ENCODE results near the gene PTPN4. TPM values are rescaled to one million over a fixed set of nuclear protein-coding genes. Genes with fewer than 3 reads are reported as not detected.

PTPN4 gene
- total and polyA plus RNA-seq, 2 donors (not counting 3 experiments of a cell fraction or from before 2014, with no cell fraction given), result 6.8 to 29.6 TPM

- no peak for FAIRE-seq
These were observed 22.7 kb downstream of the PTPN4 start for GRCh38 chr2:119782308-119783027.

GRCh38 chr2:119784876-119785275 lies 25.2 kb downstream of the PTPN4 start:
- H3K79me2 ChIP-seq (ENCODE audit: control insufficient read depth, insufficient read depth, low read length), result peaks cover 9% of the 10 kb centered on the region
- no peak overlapping the region for H3K9ac ChIP-seq (replicated peaks; ENCODE audit: extremely low read depth, insufficient read depth, low read length)
- FAIRE-seq (no peak), DNase-seq (ENCODE audit: low read depth, low spot score) (no peak)
- H2AFZ ChIP-seq (ENCODE audit: low read depth, low read length), result no peak overlapping the region
- intact Hi-C loops (cut with micrococcal nuclease), result no loop called here
- H3K27ac ChIP-seq (ENCODE audit: insufficient read depth, low read depth, low read length), result no peak overlapping the region
- ChIA-PET POLR2A (no interaction called here), CTCF (interaction anchor here (1.0 kb wide), 1 partner anchor 39 kb away, joined by 4 read pairs; no protein-coding TSS in a partner anchor)
- H3K36me3 ChIP-seq (ENCODE audit: control insufficient read depth in 2 of 2, extremely low read depth in 1 of 2, insufficient read depth in 2 of 2, low read length in 2 of 2), result no peaks in the 10 kb centered on the region
- H3K4me1 ChIP-seq (ENCODE audit: control insufficient read depth, extremely low read depth, insufficient read depth, low read length), result no peaks in the 10 kb centered on the region
- H3K27me3 ChIP-seq (ENCODE audit: control insufficient read depth in 2 of 2, insufficient read depth in 2 of 2, low read length in 2 of 2), result no peaks in the 10 kb centered on the region
- no peaks in the 10 kb centered on the region for H3K9me1 ChIP-seq (replicated peaks; ENCODE audit: control insufficient read depth, extremely low read depth, insufficient read depth, low read length)
- no peaks in the 10 kb centered on the region for H3K9me3 ChIP-seq (replicated peaks; ENCODE audit: control insufficient read depth, insufficient read depth, low read length)
- dilution Hi-C loops (cut with MboI; ENCODE audit: extremely low pct_ligation_motif_present, low sequenced_read_pairs), result no loop called here
- no peak overlapping the region for H3K4me3 ChIP-seq (replicated peaks in 1 of 3; ENCODE audit: insufficient read depth in 1 of 3, low read depth in 1 of 3, low read length in 3 of 3)
- H3K4me2 ChIP-seq (ENCODE audit: insufficient read depth, low read length), result no peak overlapping the region
- no peaks in the 10 kb centered on the region for H4K20me1 ChIP-seq (replicated peaks; ENCODE audit: control insufficient read depth, extremely low read depth, insufficient read depth, low read length)
- TF ChIP-seq EZH2 (IDR thresholded peaks at IDR 0.05; ENCODE audit: borderline replicate concordance, low read depth, low read length, severe bottlenecking), result no peak
- no peak for TF ChIP-seq POLR2A (IDR thresholded peaks at IDR 0.05; ENCODE audit: low read depth, low read length)
- no peak for TF ChIP-seq MYC (IDR thresholded peaks at IDR 0.05; ENCODE audit: low read depth, low read length)
- TF ChIP-seq CTCF (IDR thresholded peaks at IDR 0.05; ENCODE audit: extremely low read depth in 1 of 2, insufficient read depth in 1 of 2, low read depth in 1 of 2, low read length in 2 of 2), result no peak
- no peak for TF ChIP-seq GATA2 (IDR thresholded peaks at IDR 0.05; ENCODE audit: insufficient read depth, insufficient read length, low read depth, low read length)
- TF ChIP-seq FOS (IDR thresholded peaks at IDR 0.05; ENCODE audit: borderline replicate concordance, insufficient read depth, low read length), result no peak
- no peak for TF ChIP-seq POLR2AphosphoS5 (IDR thresholded peaks at IDR 0.05; ENCODE audit: insufficient read depth, low read depth, low read length)
- no peak for TF ChIP-seq MAX (IDR thresholded peaks at IDR 0.05; ENCODE audit: insufficient read depth, insufficient read length)
- TF ChIP-seq JUN (IDR thresholded peaks at IDR 0.05; ENCODE audit: borderline replicate concordance, insufficient read depth, insufficient read length, low read depth), result no peak
- no TSS peak for BruUV-seq (replicated peaks)

More at GRCh38 chr2:119782308-119783027, 22.7 kb downstream of the PTPN4 start:
- Histone ChIP-seq H3K27me3 (ENCODE audit: control insufficient read depth in 2 of 2, insufficient read depth in 2 of 2, low read length in 2 of 2) (no peaks in the 10 kb centered on the region), H3K4me1 (ENCODE audit: control insufficient read depth, extremely low read depth, insufficient read depth, low read length) (no peaks in the 10 kb centered on the region), H3K79me2 (ENCODE audit: control insufficient read depth, insufficient read depth, low read length) (peaks cover 6% of the 10 kb centered on the region), H2AFZ (ENCODE audit: low read depth, low read length) (no peak overlapping the region), H3K27ac (ENCODE audit: insufficient read depth, low read depth, low read length) (no peak overlapping the region), H3K9me1 (replicated peaks; ENCODE audit: control insufficient read depth, extremely low read depth, insufficient read depth, low read length) (no peaks in the 10 kb centered on the region), H3K4me3 (replicated peaks in 1 of 3; ENCODE audit: insufficient read depth in 1 of 3, low read depth in 1 of 3, low read length in 3 of 3) (no peak overlapping the region), H3K4me2 (ENCODE audit: insufficient read depth, low read length) (no peak overlapping the region), H3K36me3 (ENCODE audit: control insufficient read depth in 2 of 2, extremely low read depth in 1 of 2, insufficient read depth in 2 of 2, low read length in 2 of 2) (no peaks in the 10 kb centered on the region), H4K20me1 (replicated peaks; ENCODE audit: control insufficient read depth, extremely low read depth, insufficient read depth, low read length) (no peaks in the 10 kb centered on the region), H3K9me3 (replicated peaks; ENCODE audit: control insufficient read depth, insufficient read depth, low read length) (no peaks in the 10 kb centered on the region), H3K9ac (replicated peaks; ENCODE audit: extremely low read depth, insufficient read depth, low read length) (no peak overlapping the region)
- TF ChIP-seq GATA2 (IDR thresholded peaks at IDR 0.05; ENCODE audit: insufficient read depth, insufficient read length, low read depth, low read length) (no peak), EZH2 (IDR thresholded peaks at IDR 0.05; ENCODE audit: borderline replicate concordance, low read depth, low read length, severe bottlenecking) (no peak), MAX (IDR thresholded peaks at IDR 0.05; ENCODE audit: insufficient read depth, insufficient read length) (no peak), POLR2AphosphoS5 (IDR thresholded peaks at IDR 0.05; ENCODE audit: insufficient read depth, low read depth, low read length) (no peak), POLR2A (IDR thresholded peaks at IDR 0.05; ENCODE audit: low read depth, low read length) (no peak), JUN (IDR thresholded peaks at IDR 0.05; ENCODE audit: borderline replicate concordance, insufficient read depth, insufficient read length, low read depth) (no peak), FOS (IDR thresholded peaks at IDR 0.05; ENCODE audit: borderline replicate concordance, insufficient read depth, low read length) (no peak), MYC (IDR thresholded peaks at IDR 0.05; ENCODE audit: low read depth, low read length) (no peak)
- ChIA-PET POLR2A (no interaction called here), CTCF (interaction anchor here (1.2 kb wide), 1 partner anchor 9 kb away, joined by 3 read pairs; no protein-coding TSS in a partner anchor)
- intact Hi-C loops (cut with micrococcal nuclease), result no loop called here
- DNase-seq (ENCODE audit: low read depth, low spot score), result no peak
- no TSS peak for BruUV-seq (replicated peaks)
- dilution Hi-C loops (cut with MboI; ENCODE audit: extremely low pct_ligation_motif_present, low sequenced_read_pairs), result no loop called here
